Stimulated activated CD4-positive, alpha-beta T cell treated with anti-CD3 and anti-CD28 coated beads, Interleukin-4, amount 100 ng/mL, for 48 hours (primary cell): ENCODE measurements around the gene KCNMB4.

Experiments
- DNase-seq, 2 donors: peaks; one replicate each; pipeline ENCODE4 v3.0.0-alpha.2; 2020; ENCODE audit warnings: low read depth in 2 of 2

Gene KCNMB4

DNA sequence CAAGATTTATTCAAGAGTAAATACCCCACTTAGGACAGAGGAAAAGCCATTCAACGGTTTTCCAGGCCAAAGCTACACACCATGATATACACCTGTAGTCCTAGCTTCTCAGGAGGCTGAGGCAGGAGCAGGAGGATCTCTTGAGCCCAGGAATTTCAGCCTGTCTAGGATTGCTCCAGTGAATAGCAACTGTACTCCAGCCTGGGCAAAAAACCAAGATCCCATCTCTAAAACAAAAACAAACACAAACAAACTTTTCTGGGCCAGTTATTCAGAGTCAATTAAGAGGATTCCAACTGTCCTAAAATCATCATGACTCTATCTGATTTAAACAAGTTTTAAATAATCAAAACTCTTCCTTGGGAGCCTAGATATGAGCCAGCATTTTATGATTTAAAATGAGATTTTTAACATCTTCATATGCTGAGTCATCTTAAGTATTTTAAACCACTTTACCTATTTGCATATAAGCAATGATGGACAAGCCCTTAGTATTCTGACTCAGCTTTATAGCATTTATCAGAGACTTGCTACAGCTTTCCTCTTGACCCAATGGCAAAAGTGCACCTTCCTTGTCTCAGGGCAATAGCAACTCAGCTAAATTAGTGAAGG is 77.1 kb downstream of the KCNMB4 start:
- no peak for DNase-seq

DNA sequence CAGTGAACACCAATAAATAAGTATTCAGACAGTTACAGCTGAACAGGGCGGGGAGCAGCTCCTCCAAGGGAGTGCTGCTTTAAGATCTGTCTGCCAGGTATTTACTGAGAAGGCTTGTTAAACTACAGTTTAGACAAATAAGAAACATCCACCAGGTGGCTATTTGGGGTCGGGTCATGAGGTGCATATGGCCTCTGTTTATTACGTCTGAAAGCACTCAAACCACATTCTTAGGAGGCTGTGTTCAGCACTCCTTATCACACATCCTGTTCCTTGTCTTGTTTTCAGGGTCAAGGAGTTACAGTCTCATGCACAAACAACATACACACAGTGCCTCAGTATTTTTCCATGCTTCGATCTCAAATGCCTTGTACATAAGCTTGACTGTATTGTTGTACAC is 78.8 kb downstream of the KCNMB4 start:
- no peak for DNase-seq

DNA sequence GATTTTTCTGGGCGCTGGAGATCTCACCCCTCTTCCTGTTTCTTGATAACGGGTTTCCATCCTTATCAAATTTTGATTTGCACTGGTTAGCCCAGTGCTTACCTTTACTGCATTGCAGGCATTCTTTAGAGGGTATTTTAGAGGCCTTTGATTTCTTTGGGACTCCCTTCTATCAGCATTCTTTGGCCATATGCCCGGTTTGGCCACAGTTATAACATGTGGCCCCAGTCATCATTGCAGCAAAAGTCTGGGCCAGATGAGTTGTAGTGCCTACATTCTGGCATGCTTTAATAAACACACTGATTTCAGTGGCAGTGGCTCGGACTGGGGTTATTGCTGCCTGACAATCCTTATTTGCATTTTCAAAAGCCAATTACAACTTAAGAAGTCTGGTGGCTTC is 82.3 kb downstream of the KCNMB4 start:
- DNase-seq, result no peak

DNA sequence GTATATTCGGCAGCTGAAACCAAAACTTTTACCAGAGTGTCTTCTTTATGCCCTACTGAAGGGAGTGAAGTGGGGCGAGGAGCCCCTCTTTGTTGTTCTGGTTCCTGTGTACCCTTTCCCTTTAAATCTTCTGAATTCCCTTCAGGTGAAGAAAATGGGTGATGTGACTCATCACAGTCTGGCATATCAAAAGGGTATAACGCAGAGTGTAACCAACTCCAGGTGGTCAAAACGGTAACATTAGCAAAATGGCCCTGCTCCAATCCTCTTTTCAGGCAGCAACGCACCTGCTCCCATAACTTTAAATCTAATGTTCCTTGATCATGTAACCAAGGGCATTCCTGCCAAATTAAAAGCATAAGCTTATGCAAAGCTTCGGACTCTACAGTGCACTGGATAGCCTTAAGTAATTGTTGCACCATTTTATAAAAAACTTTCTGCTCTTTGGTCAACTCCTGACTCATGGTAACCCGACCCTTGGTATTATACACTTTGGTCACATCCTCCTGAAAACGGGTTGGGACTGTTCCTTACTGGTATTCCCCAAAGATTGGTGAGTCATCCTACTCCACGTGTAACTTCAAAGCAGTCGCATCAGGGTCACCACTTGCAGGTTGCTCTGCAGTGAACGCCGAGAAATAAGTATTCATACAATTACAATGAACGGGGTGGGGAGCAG is 83.1 kb downstream of the KCNMB4 start:
- DNase-seq, result no peak

DNA sequence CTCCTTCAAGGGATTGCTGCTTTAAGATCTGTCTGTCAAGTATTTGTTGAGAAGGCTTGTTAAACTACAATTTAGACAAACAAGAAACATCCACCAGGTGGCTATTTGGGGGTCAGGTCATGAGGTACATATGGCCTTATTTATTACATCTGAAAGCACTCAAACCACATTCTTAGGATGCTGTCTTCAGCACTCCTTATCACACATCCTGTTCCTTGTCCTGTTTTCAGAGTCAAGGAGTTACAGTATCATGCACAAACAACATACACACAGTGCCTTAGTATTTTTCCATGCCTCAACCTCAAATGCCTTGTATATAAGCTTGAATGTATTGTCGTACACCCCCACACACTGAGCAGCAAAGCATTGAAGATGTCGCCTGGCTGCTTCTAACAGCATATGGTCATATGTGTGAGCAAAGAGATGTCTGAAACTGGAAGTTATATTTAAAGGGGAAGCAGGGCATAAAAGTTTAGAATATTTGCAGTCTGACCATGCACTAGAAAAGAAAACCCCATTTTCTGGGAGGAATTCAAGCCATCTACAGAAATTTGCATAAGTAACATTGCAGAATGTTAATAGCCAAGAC is 83.8 kb downstream of the KCNMB4 start:
- DNase-seq, result no peak

DNA sequence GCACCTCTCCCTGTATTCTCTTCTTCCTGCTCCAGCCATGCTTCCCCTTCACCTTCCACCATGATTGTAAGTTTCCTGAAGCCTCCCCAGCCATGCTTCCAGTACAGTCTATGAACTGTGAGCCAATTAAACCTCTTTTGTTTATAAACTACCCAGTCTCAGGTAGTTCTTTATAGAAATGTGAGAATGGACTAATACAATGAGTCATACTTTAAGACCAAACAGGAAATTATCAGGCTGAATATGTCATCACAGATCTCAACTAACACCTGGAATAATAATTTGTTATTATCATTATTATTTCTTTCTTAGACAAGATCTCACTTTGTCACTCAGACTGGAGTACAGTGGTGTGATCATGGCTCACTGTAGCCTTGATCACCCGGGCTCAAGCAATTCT is 85.4 kb downstream of the KCNMB4 start:
- no peak for DNase-seq

GRCh38 chr12:70456953-70457352 is 90.9 kb downstream of the KCNMB4 start:
- no peak for DNase-seq

DNA sequence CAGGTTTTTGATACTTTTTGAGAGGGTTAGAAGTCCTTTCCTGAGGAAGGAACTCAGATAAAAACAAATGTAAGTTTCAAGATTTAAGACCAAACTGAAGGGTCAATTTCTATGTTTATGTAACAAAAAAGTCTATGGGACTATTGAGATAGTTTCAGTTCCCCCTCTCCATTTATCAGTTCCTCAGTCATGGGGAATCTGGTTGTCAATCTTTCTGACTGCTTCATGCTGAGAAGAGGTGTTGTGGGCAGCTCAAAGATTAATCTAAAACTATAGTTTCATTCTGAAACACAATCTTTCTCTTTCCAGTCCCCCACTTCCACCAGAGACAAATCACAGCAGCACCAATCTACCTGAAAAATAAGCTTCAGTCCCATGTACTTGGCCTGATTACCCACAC is 93.7 kb downstream of the KCNMB4 start:
- no peak for DNase-seq

GRCh38 chr12:70463997-70464396 is 97.9 kb downstream of the KCNMB4 start:
- no peak for DNase-seq

- no peak for DNase-seq
Measured at GRCh38 chr12:70466753-70467152, 100.7 kb downstream of the KCNMB4 start.

- DNase-seq, result no peak
Measured at GRCh38 chr12:70467476-70467875, 101.4 kb downstream of the KCNMB4 start.

DNA sequence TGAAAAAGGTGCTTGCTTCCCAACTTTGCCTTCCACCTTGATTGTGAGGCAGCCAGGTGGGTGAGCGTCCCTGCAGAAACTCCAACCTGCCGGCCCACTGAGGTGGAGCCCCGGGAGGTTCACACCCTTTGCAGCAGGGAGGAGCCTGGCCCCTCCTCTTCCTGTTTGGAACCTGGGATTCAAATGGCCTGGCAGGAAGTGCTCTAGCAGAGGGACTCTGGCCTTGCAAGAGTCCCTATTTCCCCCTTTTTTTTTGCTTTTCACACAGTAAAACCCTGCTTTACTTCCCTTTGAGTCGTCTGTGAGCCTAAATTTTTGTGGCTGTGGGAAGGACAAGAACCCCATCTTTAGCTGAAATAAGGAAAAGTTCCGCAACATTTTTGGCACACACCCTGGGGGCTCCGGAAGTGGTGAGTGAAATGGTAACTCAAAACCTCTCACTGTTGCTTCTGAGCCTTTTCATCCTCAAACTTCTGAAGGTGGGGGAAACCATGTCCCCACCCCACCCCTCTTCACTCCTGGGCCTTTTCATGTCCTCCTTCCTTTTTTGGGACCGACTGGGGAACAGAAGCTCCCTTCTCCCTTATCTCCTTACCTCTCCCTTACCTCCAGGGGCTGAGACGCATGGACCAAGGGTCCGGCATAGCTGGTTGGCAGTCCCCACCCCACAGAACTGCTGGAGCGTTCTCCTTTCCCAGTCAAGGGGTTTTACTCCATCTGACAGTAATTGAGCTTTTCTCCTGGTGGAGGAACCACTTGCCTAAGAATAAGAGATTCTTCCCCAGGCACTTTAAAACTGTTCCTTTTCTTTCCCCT is 102.0 kb downstream of the KCNMB4 start:
- no peak for DNase-seq

DNA sequence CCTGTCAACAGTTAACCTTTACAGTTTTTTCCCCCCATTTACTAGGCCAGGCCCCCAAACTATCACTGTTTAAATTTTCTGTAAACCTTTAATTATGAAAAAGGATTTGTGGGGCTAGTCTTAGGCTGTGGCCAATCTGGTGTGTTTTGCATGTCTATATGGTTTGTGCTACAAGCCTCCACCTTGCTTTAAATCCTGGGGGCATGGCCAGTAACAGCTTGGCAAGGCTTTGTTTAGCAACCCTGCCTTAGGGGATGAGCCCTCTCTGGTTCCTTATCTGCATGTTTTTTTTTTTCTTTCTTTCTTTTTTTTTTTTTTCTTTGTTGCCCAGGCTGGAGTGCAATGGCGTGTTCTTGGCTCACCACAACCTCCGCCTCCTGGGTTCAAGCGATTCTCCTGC is 102.7 kb downstream of the KCNMB4 start:
- no peak for DNase-seq

- DNase-seq, result no peak
Measured at GRCh38 chr12:70469221-70469820, 103.2 kb downstream of the KCNMB4 start.

DNA sequence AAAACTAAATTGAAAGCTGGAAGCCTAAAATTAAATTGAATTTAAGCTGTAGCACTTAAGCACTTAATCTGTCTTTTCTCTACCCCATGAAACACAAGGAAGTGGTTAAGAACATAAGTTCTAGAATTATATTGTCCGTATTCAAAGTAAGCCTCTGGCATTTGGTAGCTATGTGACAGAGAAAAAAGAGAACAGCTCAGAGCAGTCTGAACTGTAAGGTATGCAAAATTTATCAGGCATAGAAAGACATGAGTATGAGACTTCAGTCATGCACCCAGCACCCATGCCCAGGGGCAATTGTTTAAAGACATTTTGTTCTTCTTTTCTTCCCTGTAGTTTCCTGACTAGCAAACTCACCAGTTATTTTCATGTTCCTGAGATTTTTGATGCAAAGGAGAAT is 116.7 kb downstream of the KCNMB4 start:
- no peak for DNase-seq
